Measurements from ENCODE around the gene ZNF280B.

DNA sequence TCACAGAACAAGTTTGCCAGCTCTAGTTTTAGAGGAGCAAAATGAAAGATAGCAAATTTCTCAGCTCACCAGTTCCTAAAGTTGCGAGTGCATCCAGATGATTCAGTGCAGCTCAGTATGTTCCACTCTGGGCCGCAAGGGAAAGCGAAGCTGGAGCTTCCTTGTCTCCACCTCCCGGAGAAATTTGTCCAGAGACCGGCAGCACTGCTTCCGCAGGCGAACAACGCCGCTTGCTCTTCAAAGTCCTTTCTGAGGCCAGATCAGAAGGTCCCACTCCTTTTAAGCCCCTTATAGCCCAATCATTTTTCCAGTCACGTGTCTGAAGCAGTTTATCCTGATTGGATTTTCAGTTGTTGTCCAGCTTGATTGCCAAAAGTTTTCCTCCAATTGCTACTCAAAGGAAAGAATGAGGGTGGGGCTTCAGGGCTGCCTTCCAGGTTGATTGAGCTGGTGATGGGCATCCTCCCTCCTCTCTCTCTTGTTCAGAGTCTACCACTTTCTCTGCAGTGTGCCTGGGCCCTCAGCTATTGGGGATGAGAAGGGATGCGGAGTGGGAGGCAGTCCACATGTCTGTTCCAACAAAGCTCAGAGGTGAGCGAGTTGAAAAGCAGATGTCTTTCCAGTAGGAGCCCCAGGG is 11.6 kb upstream of the ZNF280B start, which contains the start of gene ZNF280A:
- TF ChIP-seq, protein P1, sequence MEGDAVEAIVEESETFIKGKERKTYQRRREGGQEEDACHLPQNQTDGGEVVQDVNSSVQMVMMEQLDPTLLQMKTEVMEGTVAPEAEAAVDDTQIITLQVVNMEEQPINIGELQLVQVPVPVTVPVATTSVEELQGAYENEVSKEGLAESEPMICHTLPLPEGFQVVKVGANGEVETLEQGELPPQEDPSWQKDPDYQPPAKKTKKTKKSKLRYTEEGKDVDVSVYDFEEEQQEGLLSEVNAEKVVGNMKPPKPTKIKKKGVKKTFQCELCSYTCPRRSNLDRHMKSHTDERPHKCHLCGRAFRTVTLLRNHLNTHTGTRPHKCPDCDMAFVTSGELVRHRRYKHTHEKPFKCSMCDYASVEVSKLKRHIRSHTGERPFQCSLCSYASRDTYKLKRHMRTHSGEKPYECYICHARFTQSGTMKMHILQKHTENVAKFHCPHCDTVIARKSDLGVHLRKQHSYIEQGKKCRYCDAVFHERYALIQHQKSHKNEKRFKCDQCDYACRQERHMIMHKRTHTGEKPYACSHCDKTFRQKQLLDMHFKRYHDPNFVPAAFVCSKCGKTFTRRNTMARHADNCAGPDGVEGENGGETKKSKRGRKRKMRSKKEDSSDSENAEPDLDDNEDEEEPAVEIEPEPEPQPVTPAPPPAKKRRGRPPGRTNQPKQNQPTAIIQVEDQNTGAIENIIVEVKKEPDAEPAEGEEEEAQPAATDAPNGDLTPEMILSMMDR (IDR thresholded peaks at IDR 0.05): peak in 4 of 6 experiments; percentile 25 to 55 (median 38)
- TF ChIP-seq POLR2A (IDR thresholded peaks at IDR 0.05): peak in 1 of 2 donors; percentile 56

Data from adrenal gland (tissue), 5 donors.